Measurements from ENCODE around the gene PCGF2.

PCGF2 gene

GRCh38 chr17:38702916-38703741 is 45.0 kb downstream of the PCGF2 start:
- peak; percentile 24 for DNase-seq (ENCODE audit: low spot score)

- peak; percentile 91 for DNase-seq (ENCODE audit: low spot score)
These were observed 45.8 kb downstream of the PCGF2 start for GRCh38 chr17:38702166-38702915.

DNA sequence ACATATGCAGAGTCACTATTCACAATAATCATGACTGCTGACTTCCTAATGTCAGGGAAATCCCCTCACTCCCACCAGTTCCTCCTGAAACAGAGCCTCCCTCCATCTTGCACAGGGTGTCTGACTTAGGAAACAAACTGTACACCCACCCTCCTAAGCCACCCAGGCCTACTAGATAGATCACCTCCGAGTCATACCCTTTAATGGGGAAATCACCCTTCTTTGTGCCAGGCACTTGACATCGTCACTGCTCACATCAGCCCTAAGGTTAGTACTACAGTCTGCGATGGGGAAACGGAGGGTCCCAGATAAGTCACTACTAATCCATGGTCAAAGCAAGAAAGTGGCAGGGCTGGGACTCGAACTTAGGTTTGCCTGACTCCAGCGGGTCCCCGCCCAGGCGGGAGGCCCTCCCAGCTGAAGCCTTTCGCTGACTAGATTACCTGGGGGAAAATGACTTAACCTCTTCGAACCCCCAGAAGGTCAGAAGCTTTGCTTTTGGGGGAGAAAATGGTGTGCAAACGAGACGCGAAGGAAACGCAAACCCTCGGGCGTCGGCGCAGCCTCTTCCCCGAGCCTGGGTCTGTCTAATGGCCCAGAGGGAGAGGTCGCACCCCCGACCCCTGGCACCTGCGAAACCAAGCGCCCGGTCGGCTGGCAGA is 46.5 kb downstream of the PCGF2 start:
- no peak for DNase-seq (ENCODE audit: low spot score)

GRCh38 chr17:38698760-38699159 is 49.4 kb downstream of the PCGF2 start:
- DNase-seq (ENCODE audit: low spot score): no peak

GRCh38 chr17:38697061-38697820 is 50.9 kb downstream of the PCGF2 start:
- DNase-seq (ENCODE audit: low spot score): no peak

- DNase-seq (ENCODE audit: low spot score): peak; percentile 46
These were observed 54.3 kb downstream of the PCGF2 start for GRCh38 chr17:38693700-38694329.

- DNase-seq (ENCODE audit: low spot score): no peak
These were observed 57.0 kb downstream of the PCGF2 start for GRCh38 chr17:38691154-38691553.

GRCh38 chr17:38690386-38690785 is 57.8 kb downstream of the PCGF2 start:
- DNase-seq (ENCODE audit: low spot score): no peak

- DNase-seq (ENCODE audit: low spot score): no peak
These were observed 60.9 kb downstream of the PCGF2 start for GRCh38 chr17:38687286-38687685.

- DNase-seq (ENCODE audit: low spot score): no peak
These were observed 62.6 kb downstream of the PCGF2 start for GRCh38 chr17:38685491-38685890.
